Astrocyte of the cerebellum (primary cell): ENCODE measurements around the gene STOML3.

Experiments used
- DNase-seq: peaks from one replicate; pipeline ENCODE4 v3.0.0-alpha.2; 2011; ENCODE audit warnings: low read depth
- H3K4me3 ChIP-seq: 2 replicates; pipeline ENCODE4 v1.5.1; 2011; ENCODE audit warnings: mild to moderate bottlenecking, low read depth, low read length, moderate library complexity
- CTCF ChIP-seq: IDR thresholded peaks from 2 replicates; pipeline ENCODE4 v1.5.1; 2012; ENCODE audit warnings: low read length, low read depth, moderate library complexity, mild to moderate bottlenecking; ENCODE audit errors: missing control alignments
- in situ Hi-C: cut with HindIII; loops from 2 replicates; pipeline ENCODE4 v1.10.0; 2017; ENCODE audit warnings: low sequenced_read_pairs

STOML3 gene

GRCh38 chr13:38969187-38969586 lies 21.4 kb downstream of the STOML3 start:
- H3K4me3 ChIP-seq: no peak overlapping the region
- DNase-seq: no peak
- in situ Hi-C loops: no loop called here
- no peak for TF ChIP-seq CTCF

DNA sequence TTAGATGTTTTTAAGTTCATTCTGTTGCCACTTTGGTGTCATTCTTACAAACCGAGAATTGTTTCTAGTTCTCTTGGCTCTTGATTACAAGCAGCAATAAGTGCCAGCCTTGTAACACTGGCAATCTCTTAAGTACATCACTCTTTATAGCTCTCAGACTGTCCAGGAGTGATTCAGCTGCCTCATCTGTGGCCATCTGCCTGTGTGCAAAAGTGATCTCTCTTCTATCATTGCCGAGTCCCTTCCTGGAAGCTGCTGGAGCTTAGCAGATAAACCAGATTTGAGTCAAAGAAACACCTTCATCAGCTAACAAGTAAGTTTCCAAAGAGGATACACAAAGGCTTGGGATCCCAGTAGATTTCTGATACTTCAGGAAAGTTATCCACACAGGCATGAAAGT lies 23.2 kb downstream of the STOML3 start:
- H3K4me3 ChIP-seq: no peak overlapping the region
- no peak for DNase-seq
- in situ Hi-C loops: no loop called here
- TF ChIP-seq CTCF: no peak

DNA sequence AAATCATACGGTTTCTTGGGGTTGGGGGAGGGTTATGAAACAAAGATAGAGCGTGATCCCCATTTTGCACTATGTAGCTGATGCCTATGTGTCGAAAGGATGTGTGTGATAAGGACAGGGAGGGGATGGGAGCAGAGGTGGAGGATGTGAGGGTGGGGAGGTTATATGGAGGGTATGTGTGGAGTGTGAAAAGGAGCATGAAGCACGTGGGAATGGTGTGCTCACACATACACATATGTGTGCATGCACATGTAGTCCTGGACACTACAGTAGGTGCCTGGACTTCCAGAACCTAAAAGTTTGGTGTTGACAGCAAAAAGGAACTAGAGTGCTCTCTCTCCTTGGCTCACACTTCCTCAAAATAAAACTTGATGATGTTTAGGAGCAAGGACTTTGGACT lies 25.4 kb downstream of the STOML3 start:
- DNase-seq: no peak
- TF ChIP-seq CTCF: no peak
- H3K4me3 ChIP-seq: no peak overlapping the region
- in situ Hi-C loops: no loop called here

- no peak for TF ChIP-seq CTCF
- in situ Hi-C loops: no loop called here
- no peak for DNase-seq
- H3K4me3 ChIP-seq: no peak overlapping the region
Observed at GRCh38 chr13:38960175-38960574, 30.5 kb downstream of the STOML3 start.

DNA sequence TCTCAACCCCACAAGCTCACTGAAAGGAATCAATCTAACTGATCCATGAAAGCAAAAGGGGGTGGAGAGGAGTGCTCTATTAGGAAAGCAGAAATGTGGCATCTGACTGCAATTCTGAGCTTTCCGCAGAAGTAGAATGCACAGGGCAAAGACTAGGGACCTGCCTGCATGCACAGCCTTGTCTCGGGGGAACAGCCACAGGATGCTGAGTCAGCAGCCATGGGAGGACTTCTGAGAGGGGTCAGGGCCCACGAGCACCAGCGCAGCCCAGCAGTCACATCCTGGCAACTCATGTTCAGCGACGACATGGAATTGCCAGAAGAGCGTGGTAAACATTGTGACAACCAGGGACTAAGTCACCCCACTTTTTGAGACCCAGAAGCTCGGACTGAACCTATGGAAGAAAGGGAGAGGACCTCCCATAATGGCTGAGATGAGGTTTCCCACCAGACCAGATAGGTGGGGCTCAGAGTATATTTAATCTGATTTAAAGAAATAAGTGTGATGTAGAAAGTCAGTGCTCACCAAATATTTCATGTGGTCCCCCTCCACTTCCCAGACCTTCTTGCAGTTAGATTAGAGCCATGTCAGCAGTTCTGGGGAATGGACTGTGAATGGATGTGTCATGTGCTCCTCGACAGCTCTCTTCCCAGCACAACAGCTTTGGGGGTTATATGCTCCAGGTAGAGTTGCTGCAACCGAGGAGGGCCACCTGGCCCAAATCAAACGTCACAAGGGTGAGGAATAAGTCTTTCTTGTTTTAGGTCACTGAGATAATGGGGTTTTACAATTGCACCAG lies 32.6 kb downstream of the STOML3 start:
- in situ Hi-C loops: no loop called here
- H3K4me3 ChIP-seq: no peak overlapping the region
- no peak for DNase-seq
- no peak for TF ChIP-seq CTCF

- no peak for DNase-seq
- no peak overlapping the region for H3K4me3 ChIP-seq
- no peak for TF ChIP-seq CTCF
- in situ Hi-C loops: no loop called here
Observed at GRCh38 chr13:38954844-38955243, 35.8 kb downstream of the STOML3 start.
